ENCODE measurements around the gene NUDT3.
"Not testable (repeated sequence)": the region's sequence is repeated elsewhere in the genome, so short reads cannot be mapped to it uniquely, and the experiment has no call there.

The NUDT3 gene

DNA sequence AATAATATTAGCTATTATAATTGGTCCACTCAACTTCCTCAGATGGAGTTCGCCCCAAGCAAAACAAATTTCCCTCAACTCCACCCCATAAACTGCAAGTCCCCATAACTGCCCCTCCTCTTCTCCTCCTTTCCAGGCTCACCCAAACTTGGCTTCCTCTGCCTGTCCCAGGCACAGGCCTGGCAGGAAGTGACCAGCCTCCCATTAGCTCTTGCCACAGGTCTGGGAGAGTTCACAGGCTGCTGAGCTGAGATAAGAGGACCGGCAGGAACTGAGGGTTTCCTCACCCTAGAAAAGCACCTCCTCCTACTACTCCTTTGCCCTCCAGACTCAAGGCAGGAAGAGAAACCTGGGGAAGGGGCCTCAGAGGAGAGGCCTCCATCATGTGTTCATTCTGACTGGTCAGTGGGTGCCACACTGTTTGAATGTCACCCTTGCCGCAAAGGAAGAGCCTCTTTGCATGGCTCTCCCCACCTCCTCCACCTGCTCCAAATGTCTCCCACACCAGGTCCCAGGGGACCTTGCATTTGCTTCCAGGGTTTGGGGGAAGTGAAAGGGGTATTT, 119.1 kb downstream of the NUDT3 start:
- ChIA-PET CTCF (no interaction called here), POLR2A (no interaction called here)
- no peak for TF ChIP-seq FOXA1 (IDR thresholded peaks at IDR 0.05)
- TF ChIP-seq HDGF (IDR thresholded peaks at IDR 0.05; ENCODE audit: borderline replicate concordance): no peak
- no peak for TF ChIP-seq ZNF384 (IDR thresholded peaks at IDR 0.05)
- no peak for TF ChIP-seq L3MBTL2 (conservative IDR thresholded peaks at IDR 0.05)
- no peak for TF ChIP-seq LEF1 (IDR thresholded peaks at IDR 0.05; ENCODE audit: borderline replicate concordance)
- no peak for TF ChIP-seq SUZ12 (IDR thresholded peaks at IDR 0.05)
- TF ChIP-seq TARDBP (IDR thresholded peaks at IDR 0.05): no peak
- TF ChIP-seq CTBP1 (IDR thresholded peaks at IDR 0.05; ENCODE audit: borderline replicate concordance): no peak
- TF ChIP-seq SP1 (IDR thresholded peaks at IDR 0.05): no peak
- TF ChIP-seq FOXK2 (IDR thresholded peaks at IDR 0.05): no peak
- no peak for TF ChIP-seq BHLHE40 (IDR thresholded peaks at IDR 0.05; ENCODE audit: borderline replicate concordance)
- TF ChIP-seq FOXM1 (IDR thresholded peaks at IDR 0.05; ENCODE audit: borderline replicate concordance): no peak
- TF ChIP-seq ARNT (IDR thresholded peaks at IDR 0.05): no peak
- TF ChIP-seq NFRKB (IDR thresholded peaks at IDR 0.05): no peak
- TF ChIP-seq, protein P1, sequence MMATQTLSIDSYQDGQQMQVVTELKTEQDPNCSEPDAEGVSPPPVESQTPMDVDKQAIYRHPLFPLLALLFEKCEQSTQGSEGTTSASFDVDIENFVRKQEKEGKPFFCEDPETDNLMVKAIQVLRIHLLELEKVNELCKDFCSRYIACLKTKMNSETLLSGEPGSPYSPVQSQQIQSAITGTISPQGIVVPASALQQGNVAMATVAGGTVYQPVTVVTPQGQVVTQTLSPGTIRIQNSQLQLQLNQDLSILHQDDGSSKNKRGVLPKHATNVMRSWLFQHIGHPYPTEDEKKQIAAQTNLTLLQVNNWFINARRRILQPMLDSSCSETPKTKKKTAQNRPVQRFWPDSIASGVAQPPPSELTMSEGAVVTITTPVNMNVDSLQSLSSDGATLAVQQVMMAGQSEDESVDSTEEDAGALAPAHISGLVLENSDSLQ (IDR thresholded peaks at IDR 0.05): no peak
- TF ChIP-seq ELF4 (IDR thresholded peaks at IDR 0.05): no peak
- no peak for DNase-seq (ENCODE audit: extremely low spot score)

GRCh38 chr6:34272013-34272926, 120.2 kb downstream of the NUDT3 start:
- no peak for DNase-seq (ENCODE audit: extremely low spot score)
- ChIA-PET CTCF (no interaction called here), POLR2A (no interaction called here)
- TF ChIP-seq HDGF (IDR thresholded peaks at IDR 0.05; ENCODE audit: borderline replicate concordance): no peak
- TF ChIP-seq FOXM1 (IDR thresholded peaks at IDR 0.05; ENCODE audit: borderline replicate concordance): no peak

DNA sequence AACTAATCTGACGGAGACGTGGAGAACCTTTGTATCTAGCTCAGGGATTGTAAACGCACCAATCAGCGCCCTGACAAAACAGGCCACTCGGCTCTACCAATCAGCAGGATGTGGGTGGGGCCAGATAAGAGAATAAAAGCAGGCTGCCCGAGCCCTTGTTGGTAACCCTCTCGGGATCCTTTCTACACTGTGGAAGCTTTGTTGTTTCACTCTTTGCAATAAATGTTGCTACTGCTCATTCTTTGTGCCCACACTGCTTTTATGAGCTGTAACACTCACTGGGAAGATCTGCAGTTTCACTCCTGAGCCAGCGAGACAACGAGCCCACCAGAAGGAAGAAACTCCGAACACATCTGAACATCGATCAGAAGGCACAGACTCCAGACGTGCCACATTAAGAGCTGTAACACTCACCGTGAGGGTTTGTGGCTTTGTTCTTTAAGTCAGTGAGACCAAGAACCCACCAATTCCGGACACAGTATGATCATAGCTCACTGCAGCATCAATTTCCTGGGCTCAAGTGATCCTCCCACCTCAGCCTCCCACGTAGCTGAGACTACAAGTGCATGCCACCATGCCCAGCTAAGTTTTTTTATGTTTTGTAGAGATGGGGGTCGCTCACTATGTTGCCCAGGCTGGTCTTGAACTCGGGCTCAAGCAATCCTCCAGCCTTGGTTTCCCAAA, 122.7 kb downstream of the NUDT3 start:
- POLR2A ChIA-PET; DNase-seq (ENCODE audit: extremely low spot score): not testable (repeated sequence)
- CTCF ChIA-PET: interaction anchor here (0.8 kb wide), 1 partner anchor 145 kb away, joined by 3 read pairs; no protein-coding TSS in a partner anchor

DNA sequence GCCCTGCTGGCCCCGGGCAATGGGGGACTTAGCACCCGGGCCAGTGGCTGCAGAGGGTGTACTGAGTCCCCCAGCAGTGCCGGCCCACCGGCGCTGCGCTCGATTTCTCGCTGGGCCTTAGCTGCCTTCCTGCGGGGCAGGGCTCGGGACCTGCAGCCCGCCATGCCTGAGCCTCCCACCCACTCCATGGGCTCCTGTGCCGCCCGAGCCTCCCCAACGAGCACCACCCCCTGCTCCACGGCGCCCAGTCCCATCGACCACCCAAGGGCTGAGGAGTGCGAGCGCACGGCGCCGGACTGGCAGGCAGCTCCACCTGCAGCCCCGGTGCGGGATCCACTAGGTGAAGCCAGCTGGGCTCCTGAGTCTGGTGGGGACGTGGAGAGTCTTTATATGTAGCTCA, 123.3 kb downstream of the NUDT3 start:
- CTCF ChIA-PET; POLR2A ChIA-PET; DNase-seq (ENCODE audit: extremely low spot score): not testable (repeated sequence)

- POLR2A ChIA-PET: interaction anchor here (0.6 kb wide), 1 partner anchor 19 kb away, joined by 3 read pairs; the partner anchor contains the start of gene SMIM29
These were observed 124.7 kb downstream of the NUDT3 start for GRCh38 chr6:34267746-34268145.

DNA sequence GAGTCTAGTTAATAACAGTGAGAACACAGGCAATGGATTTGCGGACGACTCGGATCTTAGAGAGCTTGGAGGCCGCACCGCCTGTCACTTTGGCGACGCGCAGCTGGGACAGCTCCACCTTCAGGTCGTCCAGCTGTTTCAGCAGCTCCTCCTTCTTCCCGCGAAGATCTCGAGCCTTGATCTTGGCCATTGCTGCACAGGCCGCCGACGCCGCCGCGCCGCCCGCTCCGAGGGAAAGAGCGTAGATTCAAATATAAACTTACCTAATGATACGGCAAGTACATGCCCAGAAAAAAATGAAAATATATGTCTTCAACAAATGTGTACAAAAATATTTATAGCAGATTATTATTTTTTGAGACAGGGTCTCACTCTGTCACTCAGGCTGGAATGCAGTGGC, 129.0 kb downstream of the NUDT3 start:
- POLR2A ChIA-PET; CTCF ChIA-PET; DNase-seq (ENCODE audit: extremely low spot score): not testable (repeated sequence)

More at GRCh38 chr6:34267746-34268145, 124.7 kb downstream of the NUDT3 start:
- no peak for TF ChIP-seq FOXA1 (IDR thresholded peaks at IDR 0.05)
- TF ChIP-seq, protein P1 (IDR thresholded peaks at IDR 0.05): 0 out of 2 replicates have a peak, but pooled peaks have one; percentile 19
- CTCF ChIA-PET: no interaction called here
- DNase-seq (ENCODE audit: extremely low spot score): no peak

- ChIA-PET CTCF (interaction anchor here (0.6 kb wide), 1 partner anchor 115 kb away, joined by 3 read pairs; the partner anchor contains the start of gene GRM4), POLR2A (no interaction called here)
- DNase-seq (ENCODE audit: extremely low spot score): no peak
- TF ChIP-seq ZNF384 (IDR thresholded peaks at IDR 0.05): no peak
- no peak for TF ChIP-seq LEF1 (IDR thresholded peaks at IDR 0.05; ENCODE audit: borderline replicate concordance)
These were observed 131.7 kb downstream of the NUDT3 start for GRCh38 chr6:34260576-34261267.

All from HEK293T (cell line).